GM19452 (cell line): ENCODE results near the gene ERVMER34-1.

Experiments
- ATAC-seq: cut with Tn5 transposase; IDR thresholded peaks from one replicate; pipeline ENCODE4 v1.9.1; 2021; ENCODE audit not compliant: unreplicated experiment

The ERVMER34-1 gene

DNA sequence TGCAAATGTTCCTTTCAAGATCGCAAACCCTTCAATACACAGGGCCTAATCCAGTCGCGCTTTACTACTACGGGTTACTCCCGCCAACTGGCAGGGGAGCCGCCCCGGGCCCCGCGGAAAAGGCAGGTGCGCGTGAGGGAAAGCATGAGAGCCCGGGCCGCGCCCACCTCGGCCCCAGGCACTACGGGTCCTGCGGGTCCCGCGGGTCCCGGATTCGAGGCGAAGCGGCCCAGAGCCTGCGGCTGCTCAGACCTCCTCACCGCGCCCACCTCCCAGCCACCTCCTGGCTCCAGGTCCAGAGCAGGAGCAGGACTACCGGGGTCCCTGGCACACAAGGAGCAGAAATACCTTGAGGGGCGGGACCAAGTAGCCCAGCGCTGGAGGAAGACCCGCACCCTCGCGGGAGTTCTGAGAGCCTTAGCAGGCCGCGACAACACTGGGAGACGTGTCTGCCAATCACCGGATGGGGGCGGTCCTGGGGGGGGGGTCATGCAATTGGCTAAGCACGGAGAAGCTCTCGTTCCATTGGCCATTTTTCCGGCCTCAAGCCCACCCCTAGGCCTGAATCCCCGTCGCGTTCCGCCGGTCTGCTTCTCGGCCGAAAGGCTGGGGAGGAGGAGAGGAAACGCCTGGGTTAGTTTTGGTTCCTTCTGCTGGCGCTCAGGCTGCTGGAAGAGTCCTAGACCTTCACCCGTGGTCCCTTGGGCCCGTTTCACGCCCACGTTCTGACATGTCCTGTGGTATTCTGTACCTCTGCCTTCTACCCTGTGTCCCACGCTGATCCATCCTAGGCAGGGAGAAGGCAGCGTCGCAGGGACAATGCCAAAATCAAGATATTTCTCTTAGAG, 29.0 kb downstream of the ERVMER34-1 start:
- peak; percentile 96 for ATAC-seq

- no peak for ATAC-seq
Observed at GRCh38 chr4:52718123-52718522, 33.1 kb downstream of the ERVMER34-1 start.

GRCh38 chr4:52716364-52717151, 34.7 kb downstream of the ERVMER34-1 start:
- ATAC-seq = no peak

- ATAC-seq = no peak
Observed at GRCh38 chr4:52715914-52716313, 35.3 kb downstream of the ERVMER34-1 start.

GRCh38 chr4:52715255-52715897, 35.8 kb downstream of the ERVMER34-1 start:
- no peak for ATAC-seq

GRCh38 chr4:52714597-52715254, 36.5 kb downstream of the ERVMER34-1 start:
- ATAC-seq = no peak

DNA sequence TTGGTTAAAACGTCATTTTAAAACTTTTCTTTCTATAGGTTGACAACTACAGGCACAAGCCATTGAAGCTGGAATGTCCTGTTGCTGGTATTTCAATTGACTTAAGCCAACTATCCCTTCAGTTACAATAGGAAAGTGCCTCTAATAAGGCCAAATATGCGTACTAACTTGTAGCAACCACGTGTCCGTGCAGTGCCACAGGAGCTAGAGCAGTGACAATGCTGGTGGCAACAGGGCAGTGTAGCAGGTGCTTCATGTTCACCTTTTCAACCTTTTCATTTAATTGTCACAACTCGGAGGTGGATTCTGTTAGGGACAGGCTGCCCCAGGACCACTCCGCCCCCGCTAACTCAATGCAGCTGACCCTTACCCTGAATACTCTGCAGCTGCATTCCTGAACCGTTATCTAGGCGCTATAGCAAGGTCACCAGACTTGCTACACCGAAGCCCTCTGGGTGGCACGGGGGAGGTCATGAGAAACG, 37.7 kb downstream of the ERVMER34-1 start:
- no peak for ATAC-seq

DNA sequence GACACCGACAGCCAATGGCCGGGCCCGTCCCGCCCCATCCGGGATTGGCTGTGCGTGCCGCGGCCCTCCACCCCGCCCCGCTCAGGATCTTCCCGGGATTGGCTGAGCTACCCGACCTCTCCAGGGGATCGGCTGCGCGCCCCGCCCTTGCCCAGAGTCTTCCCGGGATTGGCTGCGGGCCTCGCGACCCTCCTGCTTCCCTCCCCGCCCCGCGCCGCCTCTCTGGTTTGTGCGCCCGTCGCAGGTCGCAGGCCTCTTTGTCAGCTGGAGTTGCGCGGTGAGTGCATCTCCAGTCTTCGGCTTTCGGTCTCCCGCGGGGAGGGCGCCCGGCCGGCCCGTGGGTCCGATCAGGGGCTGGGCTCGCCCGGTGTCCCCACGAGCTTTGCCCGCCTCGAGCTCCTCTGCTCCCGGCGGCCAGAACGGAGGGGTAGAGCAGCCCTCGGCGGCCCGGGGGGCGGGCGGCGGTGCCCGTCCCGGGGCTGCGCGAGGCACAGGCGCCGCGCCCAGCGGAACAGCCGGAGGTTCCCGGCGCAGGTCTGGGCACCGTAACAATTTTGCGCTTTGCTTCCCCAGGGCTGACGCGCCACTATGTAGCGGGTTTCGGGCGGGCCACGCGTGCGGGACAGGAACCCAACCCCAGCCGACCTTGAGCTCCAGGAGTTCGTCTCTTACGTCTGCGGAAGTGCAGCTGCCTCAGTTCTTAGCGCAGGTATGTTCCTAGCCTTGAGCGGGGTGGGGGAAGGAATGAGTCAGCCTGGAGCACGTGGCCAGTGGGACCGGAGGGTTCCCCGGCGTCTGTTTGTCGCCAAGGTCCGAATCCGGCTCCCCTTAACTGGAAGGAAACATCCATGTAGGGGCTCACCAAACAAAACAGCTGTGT, 38.7 kb downstream of the ERVMER34-1 start:
- ATAC-seq = peak; percentile 92

- peak; percentile 2 for ATAC-seq
Observed at GRCh38 chr4:52711834-52712250, 39.4 kb downstream of the ERVMER34-1 start.

DNA sequence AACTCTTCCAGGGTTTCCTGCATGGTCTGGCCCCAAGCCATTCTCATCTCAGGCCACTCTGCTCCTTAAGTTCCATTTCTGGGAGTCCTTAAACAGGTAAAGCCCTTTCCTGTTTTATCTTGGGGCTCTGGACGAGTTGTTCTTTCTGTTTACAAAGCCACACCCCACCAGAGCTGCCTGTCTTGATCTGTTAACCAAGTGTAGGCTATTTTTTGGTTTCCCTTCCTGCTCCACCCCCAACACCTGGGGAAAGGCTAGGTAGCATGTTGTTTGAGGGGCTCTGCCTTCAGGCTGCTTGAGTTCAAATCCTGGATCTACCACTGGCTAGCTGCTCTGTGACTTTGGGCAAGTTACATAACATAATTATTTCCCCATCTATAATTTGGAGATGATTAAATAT, 40.0 kb downstream of the ERVMER34-1 start:
- ATAC-seq = no peak

DNA sequence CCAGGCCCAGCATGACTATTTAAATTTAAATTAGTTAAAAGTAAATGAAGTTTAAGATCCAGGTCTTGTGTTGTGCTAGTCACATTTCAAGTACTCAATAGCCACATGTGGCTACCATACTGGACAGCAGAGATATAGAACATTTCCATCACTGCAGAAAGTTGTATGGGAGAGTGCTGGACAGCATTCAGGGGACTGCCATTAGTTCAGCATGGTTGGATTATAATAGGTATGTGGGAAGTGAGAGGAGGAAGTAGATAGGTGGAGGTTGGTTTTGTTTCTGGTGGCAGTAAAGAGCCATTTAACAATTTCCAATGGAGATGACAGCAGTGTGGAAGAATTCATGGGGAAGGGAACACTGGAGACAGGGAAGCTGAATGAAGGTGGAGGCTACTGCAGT, 42.1 kb downstream of the ERVMER34-1 start:
- no peak for ATAC-seq

- ATAC-seq = no peak
Observed at GRCh38 chr4:52704661-52705060, 46.6 kb downstream of the ERVMER34-1 start.

GRCh38 chr4:52704133-52704532, 47.1 kb downstream of the ERVMER34-1 start:
- no peak for ATAC-seq

DNA sequence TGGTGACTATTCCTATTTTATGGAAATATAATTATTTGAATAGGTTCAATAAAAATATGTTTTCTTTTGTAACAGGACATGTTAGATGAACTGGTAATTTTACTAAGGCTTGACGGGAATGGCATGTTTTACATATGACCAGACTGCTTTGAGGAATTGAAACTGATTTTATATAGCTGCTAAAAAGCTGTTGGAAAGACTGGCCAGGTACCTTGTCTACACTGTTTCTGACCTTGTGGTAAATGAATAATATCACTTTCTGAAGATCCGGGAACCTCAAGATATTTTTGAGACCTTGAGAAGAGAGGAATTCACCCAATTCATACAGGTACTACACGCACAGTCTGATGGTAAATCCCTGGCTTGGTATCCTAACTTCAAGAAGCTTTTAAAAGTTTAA, 50.0 kb downstream of the ERVMER34-1 start:
- ATAC-seq = peak; percentile 95

DNA sequence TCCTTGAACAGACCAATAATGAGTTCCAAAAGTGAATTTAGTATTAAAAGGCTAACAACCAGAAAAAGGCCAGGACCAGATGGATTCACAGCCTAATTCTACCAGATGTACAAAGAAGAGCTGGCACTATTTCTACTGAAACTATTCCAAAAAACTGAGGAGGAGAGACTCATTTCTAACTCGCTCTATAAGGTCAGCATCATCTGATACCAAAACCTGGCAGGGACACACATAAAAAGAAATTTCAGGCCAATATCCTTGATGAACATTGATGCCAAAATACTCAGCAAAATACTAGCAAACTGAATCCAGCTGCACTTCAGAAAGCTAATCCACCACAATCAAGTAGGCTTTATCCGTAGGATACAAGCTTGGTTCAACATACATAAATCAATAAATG, 56.3 kb downstream of the ERVMER34-1 start:
- ATAC-seq = no peak

- no peak for ATAC-seq
Observed at GRCh38 chr4:52693492-52693891, 57.7 kb downstream of the ERVMER34-1 start.
